ENCODE results near the gene SPOCK1. TPM values are rescaled to one million over a fixed set of nuclear protein-coding genes. Genes with fewer than 3 reads are reported as not detected.

Gene SPOCK1
- polyA plus RNA-seq, 3 donors: 1.8 to 5.7 (median 2.1) TPM

GRCh38 chr5:137359941-137360340 lies 139.2 kb downstream of the SPOCK1 start:
- no peak overlapping the region for H3K4me3 ChIP-seq (replicated peaks in 1 of 3; ENCODE audit: low read depth in 2 of 3, low read length in 3 of 3)
- no peaks in the 10 kb centered on the region for H3K36me3 ChIP-seq (replicated peaks in 1 of 2; ENCODE audit: control insufficient read depth in 1 of 2, insufficient read depth in 2 of 2, low read length in 2 of 2)
- no peak overlapping the region for H3K4me2 ChIP-seq (replicated peaks; ENCODE audit: extremely low read depth, low read length, poor library complexity, severe bottlenecking)
- H3K9ac ChIP-seq (ENCODE audit: insufficient read depth, low read length, poor library complexity, severe bottlenecking): no peak overlapping the region
- H3K79me2 ChIP-seq (ENCODE audit: insufficient read depth, low read length): no peaks in the 10 kb centered on the region
- no peak overlapping the region for H2AFZ ChIP-seq (ENCODE audit: insufficient read depth, low read depth, low read length, poor library complexity, severe bottlenecking)
- H3K36me3 Mint-ChIP-seq: no peaks in the 10 kb centered on the region
- intact Hi-C loops (cut with micrococcal nuclease): no loop called here
- H4K20me1 ChIP-seq (ENCODE audit: insufficient read depth, low read length): no peaks in the 10 kb centered on the region
- no peaks in the 10 kb centered on the region for H3K4me1 ChIP-seq (ENCODE audit: control insufficient read depth in 1 of 2, insufficient read depth in 2 of 2, low read length in 2 of 2)
- no peaks in the 10 kb centered on the region for H3K9me3 ChIP-seq (replicated peaks in 1 of 2; ENCODE audit: control insufficient read depth in 1 of 2, insufficient read depth in 1 of 2, low read length in 2 of 2)
- peaks cover 3 to 9% (median 8%) of the 10 kb centered on the region in 3 donors for H3K27me3 Mint-ChIP-seq (ENCODE audit: low read depth in 3 of 3)
- no peak for TF ChIP-seq CTCF (IDR thresholded peaks at IDR 0.05)
- H3K27ac Mint-ChIP-seq: no peak overlapping the region
- H3K4me1 Mint-ChIP-seq: no peaks in the 10 kb centered on the region
- H3K27me3 ChIP-seq (ENCODE audit: control insufficient read depth in 2 of 2, insufficient read depth in 2 of 2, low read length in 2 of 2): peaks cover 0 to 2% of the 10 kb centered on the region in 2 donors
- H3K4me3 Mint-ChIP-seq: no peak overlapping the region
- DNase-seq: no peak
- H3K27ac ChIP-seq (ENCODE audit: low read depth in 1 of 2, low read length in 2 of 2): no peak overlapping the region
- H3K9me3 Mint-ChIP-seq: peaks cover 0 to 9% (median 0%) of the 10 kb centered on the region in 7 donors

- 100% methylated on average over 1 of the region's 3 CpGs for WGBS (ENCODE audit: insufficient coverage)
- no peak overlapping the region for H3K4me3 Mint-ChIP-seq
- Histone ChIP-seq H4K20me1 (ENCODE audit: insufficient read depth, low read length) (no peaks in the 10 kb centered on the region), H2AFZ (ENCODE audit: insufficient read depth, low read depth, low read length, poor library complexity, severe bottlenecking) (no peak overlapping the region), H3K4me1 (ENCODE audit: control insufficient read depth in 1 of 2, insufficient read depth in 2 of 2, low read length in 2 of 2) (no peaks in the 10 kb centered on the region), H3K36me3 (replicated peaks in 1 of 2; ENCODE audit: control insufficient read depth in 1 of 2, insufficient read depth in 2 of 2, low read length in 2 of 2) (no peaks in the 10 kb centered on the region), H3K27me3 (ENCODE audit: control insufficient read depth in 2 of 2, insufficient read depth in 2 of 2, low read length in 2 of 2) (peaks cover 0 to 2% of the 10 kb centered on the region in 2 donors), H3K27ac (ENCODE audit: low read depth in 1 of 2, low read length in 2 of 2) (no peak overlapping the region), H3K9me3 (replicated peaks in 1 of 2; ENCODE audit: control insufficient read depth in 1 of 2, insufficient read depth in 1 of 2, low read length in 2 of 2) (no peaks in the 10 kb centered on the region), H3K4me2 (replicated peaks; ENCODE audit: extremely low read depth, low read length, poor library complexity, severe bottlenecking) (no peak overlapping the region), H3K79me2 (ENCODE audit: insufficient read depth, low read length) (no peaks in the 10 kb centered on the region), H3K9ac (ENCODE audit: insufficient read depth, low read length, poor library complexity, severe bottlenecking) (no peak overlapping the region), H3K4me3 (replicated peaks in 1 of 3; ENCODE audit: low read depth in 2 of 3, low read length in 3 of 3) (no peak overlapping the region)
- no peak for DNase-seq
- no peaks in the 10 kb centered on the region for H3K36me3 Mint-ChIP-seq
- H3K9me3 Mint-ChIP-seq: peaks cover 0 to 9% (median 0%) of the 10 kb centered on the region in 7 donors
- TF ChIP-seq CTCF (IDR thresholded peaks at IDR 0.05): no peak
- H3K27me3 Mint-ChIP-seq (ENCODE audit: low read depth in 3 of 3): peaks cover 6 to 17% (median 9%) of the 10 kb centered on the region in 3 donors
- intact Hi-C loops (cut with micrococcal nuclease): no loop called here
- no peak overlapping the region for H3K27ac Mint-ChIP-seq
- H3K4me1 Mint-ChIP-seq: no peaks in the 10 kb centered on the region
Measured at GRCh38 chr5:137357436-137357835, 141.7 kb downstream of the SPOCK1 start.
